Measurements from ENCODE around the gene ZFYVE28.

ZFYVE28 gene

GRCh38 chr4:2245057-2245786 lies 173.2 kb downstream of the ZFYVE28 start:
- TF ChIP-seq SUZ12 (IDR thresholded peaks at IDR 0.05) (no peak), LEF1 (IDR thresholded peaks at IDR 0.05; ENCODE audit: borderline replicate concordance) (no peak), L3MBTL2 (conservative IDR thresholded peaks at IDR 0.05) (no peak), NFRKB (IDR thresholded peaks at IDR 0.05) (no peak)
- peak; percentile 9 for DNase-seq (ENCODE audit: extremely low spot score)
- ChIA-PET POLR2A (interaction anchor here (0.9 to 1.9 kb wide), 2 partner anchors 17 kb away, joined by 3 to 11 read pairs; partner anchors contain the start of gene MXD4), CTCF (no interaction called here)

GRCh38 chr4:2243681-2244380 lies 174.6 kb downstream of the ZFYVE28 start:
- peak; percentile 20 for DNase-seq (ENCODE audit: extremely low spot score)
- POLR2A ChIA-PET = interaction anchor here (1.9 kb wide), 1 partner anchor 18 kb away, joined by 11 read pairs; the partner anchor contains the start of gene MXD4

GRCh38 chr4:2241410-2242353 lies 176.8 kb downstream of the ZFYVE28 start, which contains the start of the genes HAUS3 and POLN:
HAUS3 (minus strand) TSS chr4:2242121; CDS start chr4:2240946, 1,175 bp downstream.
POLN (minus strand) TSS chr4:2242121; CDS start chr4:2229231, 12,890 bp downstream.
- ChIA-PET POLR2A (interaction anchor here (0.5 to 1.7 kb wide), 14 partner anchors 9 to 722 kb away, joined by 3 to 9 read pairs (median 3); partner anchors contain the start of genes GRK4, MXD4, NOP14 and RNF4), CTCF (interaction anchor here (1.1 to 1.2 kb wide), 2 partner anchors 22 to 179 kb away, joined by 3 read pairs; no protein-coding TSS in a partner anchor)
- TF ChIP-seq ZNF384 (IDR thresholded peaks at IDR 0.05) = no peak
- TF ChIP-seq CTBP1 (IDR thresholded peaks at IDR 0.05; ENCODE audit: borderline replicate concordance) = no peak
- peak; percentile 78 for TF ChIP-seq PKNOX1 (IDR thresholded peaks at IDR 0.05)
- peak; percentile 44; the same call in 1 of the 2 replicates for TF ChIP-seq L3MBTL2 (conservative IDR thresholded peaks at IDR 0.05)
- no peak for TF ChIP-seq TARDBP (IDR thresholded peaks at IDR 0.05)
- peak; percentile 100 for DNase-seq (ENCODE audit: extremely low spot score)

More at GRCh38 chr4:2243681-2244380, 174.6 kb downstream of the ZFYVE28 start:
- TF ChIP-seq L3MBTL2 (conservative IDR thresholded peaks at IDR 0.05) (no peak), LEF1 (IDR thresholded peaks at IDR 0.05; ENCODE audit: borderline replicate concordance) (no peak), SUZ12 (IDR thresholded peaks at IDR 0.05) (no peak), FOXA1 (IDR thresholded peaks at IDR 0.05) (no peak), ZNF384 (IDR thresholded peaks at IDR 0.05) (no peak)
- CTCF ChIA-PET = interaction anchor here (1.2 kb wide), 1 partner anchor 21 kb away, joined by 3 read pairs; no protein-coding TSS in a partner anchor

GRCh38 chr4:2241003-2241402 lies 177.4 kb downstream of the ZFYVE28 start:
- DNase-seq (ENCODE audit: extremely low spot score) = no peak
- POLR2A ChIA-PET = interaction anchor here (0.7 to 1.7 kb wide), 5 partner anchors 11 to 723 kb away, joined by 3 to 8 read pairs (median 4); partner anchors contain the start of genes GRK4, MXD4 and NOP14
- TF ChIP-seq FOXA1 (IDR thresholded peaks at IDR 0.05) = no peak
- no peak for TF ChIP-seq FOXM1 (IDR thresholded peaks at IDR 0.05; ENCODE audit: borderline replicate concordance)
- TF ChIP-seq ARNT (IDR thresholded peaks at IDR 0.05) = no peak
- TF ChIP-seq L3MBTL2 (conservative IDR thresholded peaks at IDR 0.05) = no peak
- TF ChIP-seq ZNF384 (IDR thresholded peaks at IDR 0.05) = no peak
- TF ChIP-seq HDGF (IDR thresholded peaks at IDR 0.05; ENCODE audit: borderline replicate concordance) = no peak
- no peak for TF ChIP-seq TARDBP (IDR thresholded peaks at IDR 0.05)
- TF ChIP-seq SUZ12 (IDR thresholded peaks at IDR 0.05) = no peak
- no peak for TF ChIP-seq ELF4 (IDR thresholded peaks at IDR 0.05)
- no peak for TF ChIP-seq FOXK2 (IDR thresholded peaks at IDR 0.05)
- TF ChIP-seq PKNOX1 (IDR thresholded peaks at IDR 0.05) = no peak
- no peak for TF ChIP-seq NFRKB (IDR thresholded peaks at IDR 0.05)
- CTCF ChIA-PET = interaction anchor here (0.9 to 2.5 kb wide), 3 partner anchors 8 to 180 kb away, joined by 3 to 14 read pairs (median 4); no protein-coding TSS in a partner anchor

- DNase-seq (ENCODE audit: extremely low spot score) = no peak
- ChIA-PET POLR2A (interaction anchor here (0.9 kb wide), 1 partner anchor 231 kb away, joined by 3 read pairs; no protein-coding TSS in a partner anchor), CTCF (interaction anchor here (1.3 kb wide), 1 partner anchor 17 kb away, joined by 4 read pairs; no protein-coding TSS in a partner anchor)
- TF ChIP-seq SP1 (IDR thresholded peaks at IDR 0.05) = no peak
- no peak for TF ChIP-seq ZNF384 (IDR thresholded peaks at IDR 0.05)
- TF ChIP-seq PKNOX1 (IDR thresholded peaks at IDR 0.05) = no peak
- TF ChIP-seq CTBP1 (IDR thresholded peaks at IDR 0.05; ENCODE audit: borderline replicate concordance) = no peak
Observed at GRCh38 chr4:2236944-2237666, 181.3 kb downstream of the ZFYVE28 start.

Data from HEK293T (cell line).